ENCODE results near the gene BCKDHA. TPM values are rescaled to one million over a fixed set of nuclear protein-coding genes. Genes with fewer than 3 reads are reported as not detected.

BCKDHA gene
- total and polyA plus RNA-seq, 9 of the 15 experiments (the other 6 are each of a cell fraction or from before 2014, with no cell fraction given): 4.5 to 52.5 (median 14.1) TPM

GRCh38 chr19:41367848-41368301, 29.7 kb upstream of the BCKDHA start (continued):
- TF ChIP-seq ARID3A (IDR thresholded peaks at IDR 0.05; ENCODE audit: borderline replicate concordance, low read depth, low read length) (0 out of 2 replicates have a peak, but pooled peaks have one; percentile 53), RBFOX2 (IDR thresholded peaks at IDR 0.05; ENCODE audit: low read depth, low read length) (peak; percentile 28; the same call in 1 of the 2 replicates), SAFB (IDR thresholded peaks at IDR 0.05; ENCODE audit: borderline replicate concordance, low read depth, low read length) (no peak), CAMTA2 (CRISPR knock-in tag; conservative IDR thresholded peaks at IDR 0.05) (no peak), ETS1 (conservative IDR thresholded peaks at IDR 0.05; ENCODE audit: control insufficient read depth, low read depth, low read length) (no peak), LEF1 (IDR thresholded peaks at IDR 0.05) (peak; percentile 84), ZNF668 (CRISPR knock-in tag; IDR thresholded peaks at IDR 0.05) (no peak), ZNF124 (CRISPR knock-in tag; IDR thresholded peaks at IDR 0.05) (no peak), MECOM (CRISPR knock-in tag; IDR thresholded peaks at IDR 0.05) (no peak), RFX5 (IDR thresholded peaks at IDR 0.05; ENCODE audit: low read depth, low read length) (no peak), NR2C2 (CRISPR knock-in tag; IDR thresholded peaks at IDR 0.05) (no peak), NR2C2 (tag; IDR thresholded peaks at IDR 0.05) (peak; percentile 71), TEAD4 (IDR thresholded peaks at IDR 0.05; ENCODE audit: low read length) (peak; percentile 82), TEAD4 (CRISPR knock-in tag; IDR thresholded peaks at IDR 0.05; ENCODE audit: borderline replicate concordance) (no peak), FOXM1 (IDR thresholded peaks at IDR 0.05; ENCODE audit: low read depth) (peak; percentile 39; the same call in 1 of the 2 replicates), FOXM1 (CRISPR knock-in tag; IDR thresholded peaks at IDR 0.05; ENCODE audit: low read depth) (no peak), THAP7 (CRISPR knock-in tag; IDR thresholded peaks at IDR 0.05) (no peak), ZFPM2 (CRISPR knock-in tag; IDR thresholded peaks at IDR 0.05) (no peak), HDAC3 (IDR thresholded peaks at IDR 0.05; ENCODE audit: borderline replicate concordance, partially characterized antibody) (no peak), ZFP36 (IDR thresholded peaks at IDR 0.05; ENCODE audit: low read depth, low read length, partially characterized antibody) (no peak), NFYB (IDR thresholded peaks at IDR 0.05; ENCODE audit: extremely low read depth, insufficient read length) (no peak), DIDO1 (tag; IDR thresholded peaks at IDR 0.05; ENCODE audit: low read depth) (no peak), ZBTB17 (CRISPR knock-in tag; IDR thresholded peaks at IDR 0.05) (no peak), FOXO4 (CRISPR knock-in tag; IDR thresholded peaks at IDR 0.05) (no peak)

Measured in K562 (cell line).